Adrenal gland (tissue), 5 donors: ENCODE data around the gene ITGBL1.
A peak's percentile ranks its signal among the peaks of the same experiment; 100 is the strongest.

Experiments used
- CTCF ChIP-seq, 6 experiments: fragments of 450-650 bp in 4 of 6; fragments of 200-600 bp in 2 of 6; sonication (generic) in 1 of 6; IDR thresholded peaks; 1 replicate in 5 of 6; 2 replicates in 1 of 6; pipeline versions ENCODE4 v1.5.1 to v1.8.0; 2016 to 2021; ENCODE audit warnings: antibody characterized with exemption in 6 of 6, mild to moderate bottlenecking in 2 of 6, moderate library complexity in 1 of 6
- POLR2A ChIP-seq, 2 donors: fragments of 450-650 bp; IDR thresholded peaks; one replicate each; pipeline ENCODE4 v1.6.1; 2017; ENCODE audit warnings: antibody characterized with exemption in 2 of 2, mild to moderate bottlenecking in 2 of 2, moderate library complexity in 1 of 2
- donor health status: DM: no; HTN: no; CAD: no.

- peak in 3 of 6 experiments; percentile 27 to 45 (median 30) for TF ChIP-seq CTCF (IDR thresholded peaks at IDR 0.05)
- no peak for TF ChIP-seq POLR2A (IDR thresholded peaks at IDR 0.05)
These were observed 22.0 kb downstream of the ITGBL1 start for GRCh38 chr13:101474419-101474957.
